ENCODE results near the gene OLIG1.

DNA sequence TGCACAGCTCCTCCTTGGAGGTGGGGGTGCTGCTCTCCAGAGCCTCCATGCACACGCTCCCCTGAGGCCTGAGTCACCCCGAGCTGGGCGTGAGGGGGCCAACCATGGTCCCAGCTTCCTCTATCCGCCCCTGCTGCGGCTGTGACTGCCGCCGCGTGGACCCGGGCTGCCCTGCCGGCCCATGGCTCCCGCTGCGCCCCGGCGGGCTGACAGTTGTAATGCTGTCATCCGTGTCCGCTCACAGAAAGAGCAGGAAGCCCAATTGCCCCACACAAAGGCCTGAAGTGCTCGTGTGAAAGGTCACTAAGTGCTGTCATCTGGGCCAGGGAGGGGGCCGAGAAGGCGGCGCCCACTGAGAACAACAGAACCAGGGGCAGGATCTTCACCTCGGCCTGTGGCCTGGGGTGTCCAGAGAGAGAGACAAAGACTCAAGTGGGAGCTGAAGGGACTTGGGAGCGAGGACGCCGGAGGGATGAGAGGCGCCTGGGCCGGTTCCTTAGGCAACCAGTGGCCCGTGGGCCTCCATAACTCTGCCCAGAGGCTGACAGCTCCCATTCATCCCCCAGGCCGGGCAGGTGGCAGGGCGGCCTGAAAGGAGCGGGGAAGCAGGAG is 31.5 kb downstream of the OLIG1 start:
- TF ChIP-seq POLR2A (IDR thresholded peaks at IDR 0.05): no peak
- TF ChIP-seq, protein P1, sequence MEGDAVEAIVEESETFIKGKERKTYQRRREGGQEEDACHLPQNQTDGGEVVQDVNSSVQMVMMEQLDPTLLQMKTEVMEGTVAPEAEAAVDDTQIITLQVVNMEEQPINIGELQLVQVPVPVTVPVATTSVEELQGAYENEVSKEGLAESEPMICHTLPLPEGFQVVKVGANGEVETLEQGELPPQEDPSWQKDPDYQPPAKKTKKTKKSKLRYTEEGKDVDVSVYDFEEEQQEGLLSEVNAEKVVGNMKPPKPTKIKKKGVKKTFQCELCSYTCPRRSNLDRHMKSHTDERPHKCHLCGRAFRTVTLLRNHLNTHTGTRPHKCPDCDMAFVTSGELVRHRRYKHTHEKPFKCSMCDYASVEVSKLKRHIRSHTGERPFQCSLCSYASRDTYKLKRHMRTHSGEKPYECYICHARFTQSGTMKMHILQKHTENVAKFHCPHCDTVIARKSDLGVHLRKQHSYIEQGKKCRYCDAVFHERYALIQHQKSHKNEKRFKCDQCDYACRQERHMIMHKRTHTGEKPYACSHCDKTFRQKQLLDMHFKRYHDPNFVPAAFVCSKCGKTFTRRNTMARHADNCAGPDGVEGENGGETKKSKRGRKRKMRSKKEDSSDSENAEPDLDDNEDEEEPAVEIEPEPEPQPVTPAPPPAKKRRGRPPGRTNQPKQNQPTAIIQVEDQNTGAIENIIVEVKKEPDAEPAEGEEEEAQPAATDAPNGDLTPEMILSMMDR (IDR thresholded peaks at IDR 0.05): no peak
- TF ChIP-seq POLR2AphosphoS5 (IDR thresholded peaks at IDR 0.05): no peak
